HL-60 (cell line): Measurements from ENCODE around the gene KIAA1217.

ENCODE experiments used
- GABPA ChIP-seq: IDR thresholded peaks from 2 replicates; pipeline ENCODE4 v1.6.1; 2012; ENCODE audit warnings: low read depth
- POLR2AphosphoS5 ChIP-seq: IDR thresholded peaks from 2 replicates; pipeline ENCODE4 v1.6.1; 2012; ENCODE audit warnings: low read depth
- SPI1 ChIP-seq: IDR thresholded peaks from 2 replicates; pipeline ENCODE4 v1.6.1; 2012; ENCODE audit warnings: low read depth, mild to moderate bottlenecking, borderline replicate concordance
- TF ChIP-seq, protein P1 (sequence below): IDR thresholded peaks from one replicate; pipeline ENCODE4 v1.5.1; 2011; ENCODE audit warnings: low read length, control low read depth, inconsistent platforms; ENCODE audit not compliant: insufficient read depth
- TF ChIP-seq, protein P2 (sequence below): IDR thresholded peaks from 2 replicates; pipeline ENCODE4 v1.6.1; 2012; ENCODE audit warnings: low read depth; ENCODE audit not compliant: insufficient replicate concordance

DNA sequence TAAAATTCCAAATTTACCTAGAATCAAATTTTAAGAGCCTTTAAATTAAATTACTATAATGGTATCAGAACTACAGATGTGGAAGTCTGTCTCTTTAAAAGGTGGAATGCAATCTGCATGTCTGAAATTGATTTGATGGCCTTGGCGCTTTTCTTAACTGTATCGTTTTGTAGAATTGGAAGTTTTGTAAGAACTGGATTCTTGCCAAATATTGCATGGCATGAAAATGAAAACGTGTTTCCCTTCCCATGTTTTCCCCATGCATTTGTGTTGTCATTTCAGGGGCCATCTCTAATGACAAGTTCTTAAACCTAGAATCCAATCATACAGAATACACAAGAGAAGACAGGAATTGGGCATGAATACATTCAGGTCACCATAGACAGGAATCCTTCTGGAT is 162.5 kb downstream of the KIAA1217 start:
- TF ChIP-seq, protein P1, sequence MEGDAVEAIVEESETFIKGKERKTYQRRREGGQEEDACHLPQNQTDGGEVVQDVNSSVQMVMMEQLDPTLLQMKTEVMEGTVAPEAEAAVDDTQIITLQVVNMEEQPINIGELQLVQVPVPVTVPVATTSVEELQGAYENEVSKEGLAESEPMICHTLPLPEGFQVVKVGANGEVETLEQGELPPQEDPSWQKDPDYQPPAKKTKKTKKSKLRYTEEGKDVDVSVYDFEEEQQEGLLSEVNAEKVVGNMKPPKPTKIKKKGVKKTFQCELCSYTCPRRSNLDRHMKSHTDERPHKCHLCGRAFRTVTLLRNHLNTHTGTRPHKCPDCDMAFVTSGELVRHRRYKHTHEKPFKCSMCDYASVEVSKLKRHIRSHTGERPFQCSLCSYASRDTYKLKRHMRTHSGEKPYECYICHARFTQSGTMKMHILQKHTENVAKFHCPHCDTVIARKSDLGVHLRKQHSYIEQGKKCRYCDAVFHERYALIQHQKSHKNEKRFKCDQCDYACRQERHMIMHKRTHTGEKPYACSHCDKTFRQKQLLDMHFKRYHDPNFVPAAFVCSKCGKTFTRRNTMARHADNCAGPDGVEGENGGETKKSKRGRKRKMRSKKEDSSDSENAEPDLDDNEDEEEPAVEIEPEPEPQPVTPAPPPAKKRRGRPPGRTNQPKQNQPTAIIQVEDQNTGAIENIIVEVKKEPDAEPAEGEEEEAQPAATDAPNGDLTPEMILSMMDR, result no peak
- TF ChIP-seq SPI1, result no peak
- TF ChIP-seq, protein P2, sequence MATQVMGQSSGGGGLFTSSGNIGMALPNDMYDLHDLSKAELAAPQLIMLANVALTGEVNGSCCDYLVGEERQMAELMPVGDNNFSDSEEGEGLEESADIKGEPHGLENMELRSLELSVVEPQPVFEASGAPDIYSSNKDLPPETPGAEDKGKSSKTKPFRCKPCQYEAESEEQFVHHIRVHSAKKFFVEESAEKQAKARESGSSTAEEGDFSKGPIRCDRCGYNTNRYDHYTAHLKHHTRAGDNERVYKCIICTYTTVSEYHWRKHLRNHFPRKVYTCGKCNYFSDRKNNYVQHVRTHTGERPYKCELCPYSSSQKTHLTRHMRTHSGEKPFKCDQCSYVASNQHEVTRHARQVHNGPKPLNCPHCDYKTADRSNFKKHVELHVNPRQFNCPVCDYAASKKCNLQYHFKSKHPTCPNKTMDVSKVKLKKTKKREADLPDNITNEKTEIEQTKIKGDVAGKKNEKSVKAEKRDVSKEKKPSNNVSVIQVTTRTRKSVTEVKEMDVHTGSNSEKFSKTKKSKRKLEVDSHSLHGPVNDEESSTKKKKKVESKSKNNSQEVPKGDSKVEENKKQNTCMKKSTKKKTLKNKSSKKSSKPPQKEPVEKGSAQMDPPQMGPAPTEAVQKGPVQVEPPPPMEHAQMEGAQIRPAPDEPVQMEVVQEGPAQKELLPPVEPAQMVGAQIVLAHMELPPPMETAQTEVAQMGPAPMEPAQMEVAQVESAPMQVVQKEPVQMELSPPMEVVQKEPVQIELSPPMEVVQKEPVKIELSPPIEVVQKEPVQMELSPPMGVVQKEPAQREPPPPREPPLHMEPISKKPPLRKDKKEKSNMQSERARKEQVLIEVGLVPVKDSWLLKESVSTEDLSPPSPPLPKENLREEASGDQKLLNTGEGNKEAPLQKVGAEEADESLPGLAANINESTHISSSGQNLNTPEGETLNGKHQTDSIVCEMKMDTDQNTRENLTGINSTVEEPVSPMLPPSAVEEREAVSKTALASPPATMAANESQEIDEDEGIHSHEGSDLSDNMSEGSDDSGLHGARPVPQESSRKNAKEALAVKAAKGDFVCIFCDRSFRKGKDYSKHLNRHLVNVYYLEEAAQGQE, result no peak
- TF ChIP-seq POLR2AphosphoS5, result no peak
- no peak for TF ChIP-seq GABPA
